WI38 (cell line): Measurements from ENCODE around the gene MBOAT2.

ENCODE experiments used
- H3K4me3 ChIP-seq: 2 replicates; pipeline ENCODE4 v1.5.1; 2011; ENCODE audit warnings: low read depth, mild to moderate bottlenecking, control low read depth, low read length
- CTCF ChIP-seq: IDR thresholded peaks from 2 replicates; pipeline ENCODE4 v1.5.1; 2012; ENCODE audit warnings: low read depth, mild to moderate bottlenecking, control low read depth, low read length

Gene MBOAT2

GRCh38 chr2:8984855-8985254, 18.6 kb downstream of the MBOAT2 start:
- no peak overlapping the region for H3K4me3 ChIP-seq
- TF ChIP-seq CTCF = no peak

- no peak for TF ChIP-seq CTCF
- no peak overlapping the region for H3K4me3 ChIP-seq
Measured at GRCh38 chr2:8984157-8984556, 19.3 kb downstream of the MBOAT2 start.

- H3K4me3 ChIP-seq = no peak overlapping the region
- TF ChIP-seq CTCF = no peak
Measured at GRCh38 chr2:8983571-8983970, 19.9 kb downstream of the MBOAT2 start.

GRCh38 chr2:8981876-8982275, 21.6 kb downstream of the MBOAT2 start:
- TF ChIP-seq CTCF = no peak
- no peak overlapping the region for H3K4me3 ChIP-seq

GRCh38 chr2:8980096-8980495, 23.4 kb downstream of the MBOAT2 start:
- no peak overlapping the region for H3K4me3 ChIP-seq
- no peak for TF ChIP-seq CTCF

- no peak for TF ChIP-seq CTCF
- H3K4me3 ChIP-seq = no peak overlapping the region
Measured at GRCh38 chr2:8977758-8978157, 25.7 kb downstream of the MBOAT2 start.

GRCh38 chr2:8976442-8977259, 26.8 kb downstream of the MBOAT2 start:
- TF ChIP-seq CTCF = no peak
- no peak overlapping the region for H3K4me3 ChIP-seq
